ENCODE measurements around the gene CCDC195. TPM values are rescaled to one million over a fixed set of nuclear protein-coding genes. Genes with fewer than 3 reads are reported as not detected.

CCDC195 gene
- total and polyA plus RNA-seq, 2 of the 4 experiments (the other 2 are of a cell fraction) = not detected

DNA sequence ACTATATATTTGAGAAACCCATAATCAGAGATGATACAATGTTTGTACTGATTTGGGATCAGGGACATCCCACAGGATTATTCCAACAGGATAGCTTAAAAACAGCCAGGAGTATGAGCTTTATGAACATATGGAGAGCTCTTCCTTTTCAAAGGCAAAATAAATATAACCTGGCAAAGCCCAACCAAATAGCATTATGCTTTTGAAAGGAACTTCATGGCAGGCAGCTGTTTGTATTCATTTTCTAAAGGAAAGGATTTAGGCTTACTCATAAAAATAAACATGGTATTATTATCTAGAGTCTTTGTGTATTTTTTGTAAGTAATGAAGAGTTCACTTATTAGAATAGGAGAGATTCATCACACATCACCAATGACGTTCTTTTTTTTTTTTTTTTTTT is 44.4 kb downstream of the CCDC195 start:
- H3K18ac ChIP-seq (ENCODE audit: low read depth, low read length) = no peak overlapping the region
- H4K91ac ChIP-seq (ENCODE audit: insufficient read depth, low read depth, low read length) = no peak overlapping the region
- ChIA-PET CTCF (interaction anchor here (0.6 kb wide), 2 partner anchors 11 to 993 kb away, joined by 3 read pairs; no protein-coding TSS in a partner anchor), POLR2A (ENCODE audit: unreplicated experiment) (no interaction called here)
- no peak overlapping the region for H3K9ac ChIP-seq (ENCODE audit: low read depth, low read length)
- H4K8ac ChIP-seq (ENCODE audit: low read depth in 2 of 2, low read length in 2 of 2) = no peak overlapping the region
- H2AFZ ChIP-seq (replicated peaks; ENCODE audit: low read length, poor library complexity) = no peak overlapping the region
- intact Hi-C loops (cut with micrococcal nuclease) (no loop called here), dilution Hi-C loops (cut with HindIII; ENCODE audit: low sequenced_read_pairs, unreplicated experiment) (no loop called here), in situ Hi-C loops (cut with MboI; ENCODE audit: low sequenced_read_pairs) (no loop called here)
- H2AK9ac ChIP-seq (replicated peaks; ENCODE audit: low read depth, low read length, poor library complexity) = no peak overlapping the region
- no peak overlapping the region for H3K56ac ChIP-seq (ENCODE audit: extremely low read depth, insufficient read depth, low read length)
- no peaks in the 10 kb centered on the region for H3K9me1 ChIP-seq (ENCODE audit: insufficient read depth, low read length)
- no peak overlapping the region for H3K4me3 ChIP-seq (ENCODE audit: insufficient read depth, low read depth, low read length)
- BruUV-seq (replicated peaks) = no TSS peak
- H3K14ac ChIP-seq (replicated peaks; ENCODE audit: low read depth, low read length) = no peak overlapping the region
- DNase-seq (no peak), ATAC-seq (ENCODE audit: low read depth) (no peak; the same call in 1 of the 2 replicates)
- H2BK15ac ChIP-seq (ENCODE audit: low read depth, low read length) = no peak overlapping the region
- no peaks in the 10 kb centered on the region for H3K9me3 ChIP-seq (ENCODE audit: control insufficient read depth, insufficient read depth, low read length)
- no peaks in the 10 kb centered on the region for H3K36me3 ChIP-seq (ENCODE audit: control insufficient read depth, insufficient read depth, low read length)
- H4K20me1 ChIP-seq (ENCODE audit: insufficient read depth, low read length) = no peaks in the 10 kb centered on the region
- no peak overlapping the region for H2BK120ac ChIP-seq (ENCODE audit: low read depth, low read length)
- no peak overlapping the region for H3K27ac ChIP-seq (ENCODE audit: insufficient read depth, low read length)
- H3K23ac ChIP-seq (ENCODE audit: low read depth, low read length) = no peak overlapping the region
- H3K27me3 ChIP-seq (ENCODE audit: control insufficient read depth, insufficient read depth, low read length) = no peaks in the 10 kb centered on the region
- TF ChIP-seq MAFK (IDR thresholded peaks at IDR 0.05; ENCODE audit: low read depth, low read length) (no peak), CEBPB (IDR thresholded peaks at IDR 0.05; ENCODE audit: low read depth, low read length) (no peak), RCOR1 (IDR thresholded peaks at IDR 0.05; ENCODE audit: insufficient replicate concordance, low read length) (no peak), MAZ (IDR thresholded peaks at IDR 0.05; ENCODE audit: borderline replicate concordance, low read depth, low read length) (no peak), RFX5 (IDR thresholded peaks at IDR 0.05; ENCODE audit: low read depth, low read length) (no peak), BHLHE40 (IDR thresholded peaks at IDR 0.05; ENCODE audit: low read depth, low read length) (no peak), NFE2L2 (IDR thresholded peaks at IDR 0.05; ENCODE audit: low read depth, low read length) (no peak), RAD21 (IDR thresholded peaks at IDR 0.05; ENCODE audit: low read length) (no peak), POLR2A (IDR thresholded peaks at IDR 0.05; ENCODE audit: low read depth, low read length) (no peak), MXI1 (IDR thresholded peaks at IDR 0.05; ENCODE audit: borderline replicate concordance, low read depth, low read length) (no peak), SMC3 (IDR thresholded peaks at IDR 0.05; ENCODE audit: low read depth, low read length) (no peak), FOS (IDR thresholded peaks at IDR 0.05; ENCODE audit: low read depth, low read length) (no peak), CHD1 (IDR thresholded peaks at IDR 0.05; ENCODE audit: low read depth, low read length) (no peak)
- TF ChIP-seq, protein P1, sequence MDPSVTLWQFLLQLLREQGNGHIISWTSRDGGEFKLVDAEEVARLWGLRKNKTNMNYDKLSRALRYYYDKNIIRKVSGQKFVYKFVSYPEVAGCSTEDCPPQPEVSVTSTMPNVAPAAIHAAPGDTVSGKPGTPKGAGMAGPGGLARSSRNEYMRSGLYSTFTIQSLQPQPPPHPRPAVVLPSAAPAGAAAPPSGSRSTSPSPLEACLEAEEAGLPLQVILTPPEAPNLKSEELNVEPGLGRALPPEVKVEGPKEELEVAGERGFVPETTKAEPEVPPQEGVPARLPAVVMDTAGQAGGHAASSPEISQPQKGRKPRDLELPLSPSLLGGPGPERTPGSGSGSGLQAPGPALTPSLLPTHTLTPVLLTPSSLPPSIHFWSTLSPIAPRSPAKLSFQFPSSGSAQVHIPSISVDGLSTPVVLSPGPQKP (IDR thresholded peaks at IDR 0.05; ENCODE audit: borderline replicate concordance, low read depth, low read length) = no peak
- TF ChIP-seq, protein P2, sequence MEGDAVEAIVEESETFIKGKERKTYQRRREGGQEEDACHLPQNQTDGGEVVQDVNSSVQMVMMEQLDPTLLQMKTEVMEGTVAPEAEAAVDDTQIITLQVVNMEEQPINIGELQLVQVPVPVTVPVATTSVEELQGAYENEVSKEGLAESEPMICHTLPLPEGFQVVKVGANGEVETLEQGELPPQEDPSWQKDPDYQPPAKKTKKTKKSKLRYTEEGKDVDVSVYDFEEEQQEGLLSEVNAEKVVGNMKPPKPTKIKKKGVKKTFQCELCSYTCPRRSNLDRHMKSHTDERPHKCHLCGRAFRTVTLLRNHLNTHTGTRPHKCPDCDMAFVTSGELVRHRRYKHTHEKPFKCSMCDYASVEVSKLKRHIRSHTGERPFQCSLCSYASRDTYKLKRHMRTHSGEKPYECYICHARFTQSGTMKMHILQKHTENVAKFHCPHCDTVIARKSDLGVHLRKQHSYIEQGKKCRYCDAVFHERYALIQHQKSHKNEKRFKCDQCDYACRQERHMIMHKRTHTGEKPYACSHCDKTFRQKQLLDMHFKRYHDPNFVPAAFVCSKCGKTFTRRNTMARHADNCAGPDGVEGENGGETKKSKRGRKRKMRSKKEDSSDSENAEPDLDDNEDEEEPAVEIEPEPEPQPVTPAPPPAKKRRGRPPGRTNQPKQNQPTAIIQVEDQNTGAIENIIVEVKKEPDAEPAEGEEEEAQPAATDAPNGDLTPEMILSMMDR (conservative IDR thresholded peaks at IDR 0.05; ENCODE audit: low read depth, low read length) = no peak
- TF ChIP-seq, protein P3, sequence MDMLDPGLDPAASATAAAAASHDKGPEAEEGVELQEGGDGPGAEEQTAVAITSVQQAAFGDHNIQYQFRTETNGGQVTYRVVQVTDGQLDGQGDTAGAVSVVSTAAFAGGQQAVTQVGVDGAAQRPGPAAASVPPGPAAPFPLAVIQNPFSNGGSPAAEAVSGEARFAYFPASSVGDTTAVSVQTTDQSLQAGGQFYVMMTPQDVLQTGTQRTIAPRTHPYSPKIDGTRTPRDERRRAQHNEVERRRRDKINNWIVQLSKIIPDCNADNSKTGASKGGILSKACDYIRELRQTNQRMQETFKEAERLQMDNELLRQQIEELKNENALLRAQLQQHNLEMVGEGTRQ (IDR thresholded peaks at IDR 0.05; ENCODE audit: low read depth, low read length) = no peak
- H3K79me1 ChIP-seq (ENCODE audit: low read depth in 1 of 2, low read length in 2 of 2) = no peaks in the 10 kb centered on the region
- H2AK5ac ChIP-seq (ENCODE audit: low read depth, low read length) = no peak overlapping the region
- no peak overlapping the region for H3K4ac ChIP-seq (ENCODE audit: low read depth, low read length)
- H4K5ac ChIP-seq (ENCODE audit: low read depth, low read length) = no peak overlapping the region
- no CpG with 5 or more reads among the region's 1 CpG for WGBS, 2 experiments (ENCODE audit: extremely low coverage in 2 of 2, insufficient read length in 1 of 2)
- no peak overlapping the region for H2BK20ac ChIP-seq (ENCODE audit: low read depth, low read length)
- no peak overlapping the region for H3K4me2 ChIP-seq (ENCODE audit: low read depth, low read length)
- H2BK5ac ChIP-seq (ENCODE audit: low read depth, low read length, poor library complexity, severe bottlenecking) = no peak overlapping the region
- H3K4me1 ChIP-seq (ENCODE audit: control insufficient read depth, insufficient read depth, low read length) = no peaks in the 10 kb centered on the region

Measured in IMR-90 (cell line).